Activated CD8-positive, alpha-beta memory T cell treated with anti-CD3 and anti-CD28 coated beads, Interleukin-2, amount 10 ng/mL, durations not matched to agents 7 days and 5 days (primary cell): ENCODE results near the gene TNFRSF21. TPM values are rescaled to one million over a fixed set of nuclear protein-coding genes. Genes with fewer than 3 reads are reported as not detected.
"Not testable (repeated sequence)": the region's sequence is repeated elsewhere in the genome, so short reads cannot be mapped to it uniquely, and the experiment has no call there.

Experiments used
- ATAC-seq: fragments of 150-1000 bp; cut with Tn5 transposase; one replicate; pipeline ENCODE4 v1.10.0; 2021; ENCODE audit warnings: moderate library complexity
- CTCF ChIA-PET: fragments of 350-600 bp; sonication (Branson Sonifier 250); formaldehyde crosslinking; loops from one replicate; lab custom pipeline; 2021; ENCODE audit warnings: antibody characterized with exemption; lab: Charles Lee
- DNase-seq: peaks from one replicate; pipeline ENCODE4 v3.0.0-alpha.2; 2020
- H3K27ac Mint-ChIP-seq: one replicate; pipeline ENCODE4 v1.8.0; 2021; ENCODE audit warnings: mild to moderate bottlenecking, mixed read lengths
- H3K27me3 Mint-ChIP-seq: one replicate; pipeline ENCODE4 v1.8.0; 2021; ENCODE audit warnings: mixed read lengths
- H3K36me3 Mint-ChIP-seq: one replicate; pipeline ENCODE4 v1.8.0; 2021; ENCODE audit warnings: mild to moderate bottlenecking, mixed read lengths
- H3K4me1 Mint-ChIP-seq: one replicate; pipeline ENCODE4 v1.8.0; 2021; ENCODE audit warnings: mixed read lengths
- H3K4me3 Mint-ChIP-seq: one replicate; pipeline ENCODE4 v1.8.0; 2021; ENCODE audit warnings: mild to moderate bottlenecking, moderate library complexity, mixed read lengths
- H3K9me3 Mint-ChIP-seq: one replicate; pipeline ENCODE4 v1.8.0; 2022; ENCODE audit warnings: low read depth, mixed read lengths
- total RNA-seq, 2 experiments: library from RNA; stranded (reverse); gene quantifications; one replicate each; pipeline ENCODE4 v1.2.3, GENCODE V29; 2021

Gene TNFRSF21
- total RNA-seq, 2 experiments from 2014 or later = 0.09 to 0.40 TPM

DNA sequence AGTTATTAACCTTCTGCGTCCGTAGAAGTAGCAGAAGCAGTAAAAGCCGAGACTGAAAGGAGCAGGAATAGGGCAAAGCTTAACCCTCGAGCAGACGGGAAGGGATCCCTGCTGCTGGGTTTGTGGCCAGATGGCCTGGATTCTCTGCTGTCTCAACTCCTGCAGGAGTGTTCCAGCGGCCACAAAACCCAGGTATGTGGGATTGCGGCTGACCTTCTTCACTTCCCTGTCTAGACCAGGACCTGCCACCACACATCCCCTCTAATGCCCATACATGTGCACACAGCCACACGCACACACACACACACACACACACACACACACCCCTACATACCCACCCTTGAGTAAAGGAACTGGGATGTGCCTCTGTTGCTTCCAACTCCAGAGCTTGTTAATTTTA, 33.1 kb upstream of the TNFRSF21 start:
- Mint-ChIP-seq H3K9me3 (no peaks in the 10 kb centered on the region), H3K27me3 (peaks cover 8% of the 10 kb centered on the region), H3K4me1 (no peaks in the 10 kb centered on the region), H3K4me3 (no peak overlapping the region), H3K27ac (no peak overlapping the region), H3K36me3 (no peaks in the 10 kb centered on the region)
- ATAC-seq (no peak), DNase-seq (no peak)
- CTCF ChIA-PET = no interaction called here

DNA sequence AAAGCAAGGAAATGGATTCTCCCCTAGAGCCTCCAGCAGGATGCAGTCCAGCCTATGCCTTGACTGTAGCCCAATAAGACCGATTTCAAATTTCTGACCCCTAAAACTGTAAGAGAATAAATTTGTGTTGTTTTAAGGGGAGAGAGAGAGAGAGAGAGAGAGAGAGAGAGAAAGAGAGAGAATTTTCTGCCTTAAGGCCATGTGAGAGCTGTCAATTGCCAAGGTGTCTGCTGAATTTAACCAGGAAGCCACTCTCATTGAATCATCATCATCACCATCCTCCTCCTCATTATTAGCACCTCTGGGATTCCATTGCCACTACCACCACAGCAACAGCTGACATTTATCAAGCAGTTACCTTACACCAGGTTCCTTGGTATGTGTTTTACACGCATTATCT, 27.8 kb upstream of the TNFRSF21 start:
- Mint-ChIP-seq H3K36me3 (no peaks in the 10 kb centered on the region), H3K4me3 (no peak overlapping the region), H3K4me1 (no peaks in the 10 kb centered on the region), H3K9me3 (no peaks in the 10 kb centered on the region), H3K27me3 (peaks cover 6% of the 10 kb centered on the region), H3K27ac (no peak overlapping the region)
- DNase-seq (no peak), ATAC-seq (no peak)
- CTCF ChIA-PET = no interaction called here

DNA sequence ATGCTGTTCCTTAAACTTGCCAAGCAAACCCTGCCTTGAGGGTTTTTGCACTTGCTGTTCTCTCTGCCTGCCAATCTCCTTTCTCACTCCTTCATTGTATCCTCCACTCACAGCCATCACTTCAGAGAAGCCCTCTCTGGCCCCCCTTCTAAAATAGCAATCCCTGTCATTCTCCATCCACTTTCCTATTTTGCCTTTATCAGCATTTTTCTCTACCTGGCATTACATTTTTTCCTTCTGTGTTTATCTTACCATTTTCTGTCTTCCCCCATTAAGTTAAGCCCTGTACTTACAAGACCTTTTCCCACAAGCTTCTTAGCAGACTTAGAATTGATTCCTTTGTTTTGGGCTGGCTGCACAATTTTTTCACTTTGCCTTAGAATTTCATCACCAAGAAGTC, 26.6 kb upstream of the TNFRSF21 start:
- no peak for DNase-seq
- CTCF ChIA-PET = no interaction called here
- no peaks in the 10 kb centered on the region for H3K36me3 Mint-ChIP-seq
- no peak for ATAC-seq
- no peak overlapping the region for H3K4me3 Mint-ChIP-seq
- H3K27me3 Mint-ChIP-seq = peaks cover 6% of the 10 kb centered on the region
- no peak overlapping the region for H3K27ac Mint-ChIP-seq
- H3K4me1 Mint-ChIP-seq = no peaks in the 10 kb centered on the region
- H3K9me3 Mint-ChIP-seq = no peaks in the 10 kb centered on the region

DNA sequence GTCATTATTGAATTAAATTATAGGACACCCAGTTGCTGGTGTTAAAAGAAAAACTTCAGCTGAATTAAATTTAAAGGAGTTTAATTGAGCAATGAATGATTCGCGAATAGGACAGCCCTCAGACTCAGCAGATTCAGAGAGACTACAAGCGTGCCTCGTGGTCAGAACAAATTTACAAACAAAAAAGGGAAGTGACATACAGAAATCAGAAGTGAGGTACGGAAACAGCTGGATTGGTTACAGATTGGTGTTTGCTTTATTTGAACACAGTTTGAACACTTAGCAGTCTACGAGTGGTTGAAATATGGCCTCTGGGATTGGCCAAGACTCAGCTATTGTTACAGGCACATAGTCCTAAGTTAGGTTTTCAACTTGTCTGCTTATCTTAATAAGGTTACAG, 25.8 kb upstream of the TNFRSF21 start:
- no peaks in the 10 kb centered on the region for H3K4me1 Mint-ChIP-seq
- H3K27me3 Mint-ChIP-seq = peaks cover 9% of the 10 kb centered on the region
- H3K27ac Mint-ChIP-seq = no peak overlapping the region
- ATAC-seq = no peak
- no peaks in the 10 kb centered on the region for H3K36me3 Mint-ChIP-seq
- H3K4me3 Mint-ChIP-seq = no peak overlapping the region
- CTCF ChIA-PET = no interaction called here
- DNase-seq = no peak
- H3K9me3 Mint-ChIP-seq = no peaks in the 10 kb centered on the region

DNA sequence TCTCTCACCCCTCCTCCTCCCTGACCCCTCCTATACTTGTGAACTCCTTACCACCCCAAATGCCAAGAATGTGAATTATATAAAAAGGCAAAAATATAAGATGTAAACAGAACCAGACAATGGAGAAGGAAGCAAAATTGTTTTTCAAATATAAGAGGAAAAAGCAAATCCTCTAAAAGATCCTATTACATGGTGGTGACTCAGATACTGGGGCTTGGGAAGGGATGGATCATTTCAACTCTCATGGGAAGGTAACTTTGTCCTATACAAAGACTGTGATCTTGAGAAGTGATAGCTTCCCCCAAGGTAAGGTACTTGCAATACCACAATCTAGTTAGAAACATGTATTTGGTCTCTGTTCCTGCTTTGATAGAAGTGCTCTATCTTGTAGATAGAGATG, 24.6 kb upstream of the TNFRSF21 start:
- H3K4me3 Mint-ChIP-seq = no peak overlapping the region
- H3K27ac Mint-ChIP-seq = no peak overlapping the region
- no peaks in the 10 kb centered on the region for H3K9me3 Mint-ChIP-seq
- DNase-seq (no peak), ATAC-seq (no peak)
- CTCF ChIA-PET = no interaction called here
- peaks cover 9% of the 10 kb centered on the region for H3K27me3 Mint-ChIP-seq
- H3K36me3 Mint-ChIP-seq = no peaks in the 10 kb centered on the region
- H3K4me1 Mint-ChIP-seq = no peaks in the 10 kb centered on the region

DNA sequence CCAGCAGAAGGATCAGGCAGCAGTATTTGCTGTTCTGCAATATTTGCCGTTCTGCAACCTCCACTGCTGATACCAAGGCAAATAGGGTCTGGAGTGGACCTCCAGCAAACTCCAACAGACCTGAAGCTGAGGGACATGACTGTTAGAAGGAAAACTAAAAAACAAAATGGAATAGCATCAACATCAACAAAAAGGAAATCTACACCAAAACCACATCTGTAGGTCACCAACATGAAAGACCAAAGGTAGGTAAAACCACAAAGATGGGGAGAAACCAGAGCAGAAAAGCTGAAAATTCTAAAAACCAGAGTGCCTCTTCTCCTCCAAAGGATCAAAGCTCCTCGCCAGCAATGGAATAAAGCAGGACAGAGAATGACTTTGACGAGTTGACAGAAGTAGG, 18.9 kb upstream of the TNFRSF21 start:
- H3K9me3 Mint-ChIP-seq, H3K4me3 Mint-ChIP-seq, H3K36me3 Mint-ChIP-seq, ATAC-seq, CTCF ChIA-PET, DNase-seq, H3K27ac Mint-ChIP-seq, H3K4me1 Mint-ChIP-seq: not testable (repeated sequence)
- peaks cover 12% of the 10 kb centered on the region for H3K27me3 Mint-ChIP-seq

DNA sequence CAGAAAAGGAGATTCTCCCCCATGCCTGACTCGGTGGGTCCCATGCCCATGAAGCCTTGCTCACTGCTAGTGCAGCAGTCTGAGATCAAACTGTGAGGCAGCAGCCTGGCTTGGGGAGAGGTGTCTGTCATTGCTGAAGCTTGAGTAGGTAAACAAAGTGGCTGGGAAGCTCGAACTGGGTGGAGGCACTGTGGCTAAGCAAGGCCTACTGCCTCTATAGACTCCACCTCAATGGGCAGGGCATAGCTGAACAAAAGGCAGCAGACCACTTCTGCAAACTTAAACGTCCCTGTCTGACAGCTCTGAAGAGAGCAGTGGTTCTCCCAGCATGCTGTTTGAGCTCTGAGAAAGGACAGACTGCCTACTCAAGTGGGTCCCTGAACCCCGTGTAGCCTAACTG, 18.4 kb upstream of the TNFRSF21 start:
- H3K27me3 Mint-ChIP-seq = peaks cover 12% of the 10 kb centered on the region
- H3K4me3 Mint-ChIP-seq, DNase-seq, H3K27ac Mint-ChIP-seq, H3K9me3 Mint-ChIP-seq, H3K4me1 Mint-ChIP-seq, ATAC-seq, CTCF ChIA-PET, H3K36me3 Mint-ChIP-seq: not testable (repeated sequence)

DNA sequence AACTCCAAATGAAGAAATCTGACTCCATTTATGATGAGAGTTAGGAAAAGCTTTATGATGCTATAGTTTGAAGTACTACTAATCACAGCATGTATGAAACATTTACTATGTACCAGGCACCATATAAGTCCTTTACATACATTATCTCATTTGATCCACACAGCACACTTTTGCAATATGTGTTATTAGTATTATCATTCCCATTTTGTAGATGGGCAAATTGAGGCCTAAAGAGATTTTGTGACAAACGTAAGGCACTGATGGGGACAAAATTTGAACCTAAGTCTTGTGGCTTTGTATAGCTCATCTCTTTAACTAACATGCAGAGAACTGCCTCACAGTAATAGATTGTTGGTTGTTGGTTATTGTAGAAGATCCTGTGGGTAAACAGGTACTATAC, 14.2 kb upstream of the TNFRSF21 start:
- CTCF ChIA-PET = no interaction called here
- H3K4me1 Mint-ChIP-seq = peaks cover 7% of the 10 kb centered on the region
- no peak overlapping the region for H3K4me3 Mint-ChIP-seq
- H3K27ac Mint-ChIP-seq = no peak overlapping the region
- DNase-seq = no peak
- peaks cover 24% of the 10 kb centered on the region for H3K27me3 Mint-ChIP-seq
- no peaks in the 10 kb centered on the region for H3K36me3 Mint-ChIP-seq
- no peak for ATAC-seq
- no peaks in the 10 kb centered on the region for H3K9me3 Mint-ChIP-seq

DNA sequence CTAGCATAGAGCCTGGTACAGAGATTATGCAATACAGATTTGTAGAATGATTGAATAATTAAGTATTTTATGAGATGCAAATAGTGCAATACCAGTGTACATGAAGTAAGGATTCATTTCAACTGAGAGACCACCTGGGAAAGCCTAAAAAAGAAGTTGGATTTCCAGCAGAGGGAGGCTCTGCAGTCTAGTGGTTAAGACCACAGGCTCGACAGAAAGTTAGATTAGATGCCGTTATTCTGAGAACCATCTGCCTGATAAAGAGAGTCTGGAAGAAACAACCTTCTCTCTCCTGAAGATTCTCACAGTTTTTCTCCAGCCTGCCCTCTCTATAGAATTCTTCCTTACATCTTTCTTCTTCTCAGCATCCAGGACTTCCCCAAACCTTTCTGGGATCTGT, 13.6 kb upstream of the TNFRSF21 start:
- Mint-ChIP-seq H3K27ac (no peak overlapping the region), H3K9me3 (no peaks in the 10 kb centered on the region), H3K27me3 (peaks cover 24% of the 10 kb centered on the region), H3K4me3 (no peak overlapping the region), H3K4me1 (peaks cover 5% of the 10 kb centered on the region), H3K36me3 (no peaks in the 10 kb centered on the region)
- CTCF ChIA-PET = no interaction called here
- DNase-seq (no peak), ATAC-seq (no peak)

DNA sequence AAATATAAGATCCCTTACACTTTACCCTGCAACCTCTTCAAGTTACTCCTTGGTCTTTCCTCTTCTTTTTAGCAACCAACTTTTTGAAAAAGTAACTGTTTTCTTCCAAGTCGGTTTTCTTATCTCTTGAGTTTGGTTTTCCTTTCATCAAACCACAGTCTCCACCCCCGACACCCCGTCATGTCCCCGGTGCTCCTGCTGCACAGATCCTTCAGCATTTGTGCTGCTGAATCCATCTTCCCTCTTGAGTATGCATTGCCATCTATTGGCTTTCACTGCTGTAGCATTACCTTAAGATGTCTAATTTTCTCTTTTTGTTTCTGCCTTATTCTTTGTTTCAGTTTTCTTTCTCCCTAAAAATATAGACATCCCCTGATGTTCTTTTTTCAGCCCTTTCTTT, 11.9 kb upstream of the TNFRSF21 start:
- Mint-ChIP-seq H3K36me3 (no peaks in the 10 kb centered on the region), H3K4me1 (peaks cover 5% of the 10 kb centered on the region), H3K27ac (no peak overlapping the region), H3K27me3 (peaks cover 30% of the 10 kb centered on the region), H3K4me3 (no peak overlapping the region), H3K9me3 (no peaks in the 10 kb centered on the region)
- DNase-seq (no peak), ATAC-seq (no peak)
- CTCF ChIA-PET = no interaction called here

DNA sequence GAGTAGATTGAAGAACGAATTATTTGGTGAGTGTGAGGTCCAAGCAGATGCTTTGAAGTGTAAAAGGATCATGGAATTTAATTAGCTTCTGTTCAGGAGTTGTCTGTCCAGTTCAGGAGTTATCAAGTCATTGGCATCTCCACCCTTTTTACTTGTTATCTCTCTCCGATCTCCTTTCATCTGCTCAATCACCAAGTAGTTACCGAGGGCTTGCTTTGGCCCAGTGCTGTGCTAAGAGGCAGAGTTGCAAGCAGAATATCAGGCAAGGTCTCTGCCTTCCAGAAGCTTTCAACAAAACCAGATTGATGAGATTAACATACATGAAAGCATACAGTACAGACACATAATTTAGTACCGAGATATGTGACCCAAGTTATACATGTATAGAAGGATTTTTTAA, 10.2 kb upstream of the TNFRSF21 start:
- peaks cover 5% of the 10 kb centered on the region for H3K4me1 Mint-ChIP-seq
- CTCF ChIA-PET = no interaction called here
- no peak overlapping the region for H3K4me3 Mint-ChIP-seq
- DNase-seq = no peak
- peaks cover 23% of the 10 kb centered on the region for H3K27me3 Mint-ChIP-seq
- no peak for ATAC-seq
- no peak overlapping the region for H3K27ac Mint-ChIP-seq
- H3K9me3 Mint-ChIP-seq = no peaks in the 10 kb centered on the region
- no peaks in the 10 kb centered on the region for H3K36me3 Mint-ChIP-seq

DNA sequence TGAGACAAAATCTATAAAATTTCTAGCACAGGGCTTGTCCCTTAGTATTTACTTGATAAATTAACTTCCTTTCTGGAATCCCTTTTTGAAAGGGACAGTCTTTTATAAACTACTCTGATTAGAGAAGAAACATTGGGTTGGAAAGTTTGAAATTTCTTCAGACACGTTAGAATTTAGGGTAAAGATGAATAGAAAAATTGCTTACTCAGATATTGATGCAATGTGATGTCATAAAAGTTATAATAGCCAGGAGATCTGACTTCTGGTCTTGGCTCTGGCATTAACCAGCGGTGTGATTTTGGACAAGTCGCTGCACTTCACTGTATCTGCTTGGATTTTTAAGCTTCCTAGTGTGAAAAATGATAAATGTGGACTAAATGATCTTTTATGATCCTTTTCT, 9.7 kb upstream of the TNFRSF21 start:
- peaks cover 24% of the 10 kb centered on the region for H3K27me3 Mint-ChIP-seq
- CTCF ChIA-PET = no interaction called here
- peaks cover 5% of the 10 kb centered on the region for H3K4me1 Mint-ChIP-seq

DNA sequence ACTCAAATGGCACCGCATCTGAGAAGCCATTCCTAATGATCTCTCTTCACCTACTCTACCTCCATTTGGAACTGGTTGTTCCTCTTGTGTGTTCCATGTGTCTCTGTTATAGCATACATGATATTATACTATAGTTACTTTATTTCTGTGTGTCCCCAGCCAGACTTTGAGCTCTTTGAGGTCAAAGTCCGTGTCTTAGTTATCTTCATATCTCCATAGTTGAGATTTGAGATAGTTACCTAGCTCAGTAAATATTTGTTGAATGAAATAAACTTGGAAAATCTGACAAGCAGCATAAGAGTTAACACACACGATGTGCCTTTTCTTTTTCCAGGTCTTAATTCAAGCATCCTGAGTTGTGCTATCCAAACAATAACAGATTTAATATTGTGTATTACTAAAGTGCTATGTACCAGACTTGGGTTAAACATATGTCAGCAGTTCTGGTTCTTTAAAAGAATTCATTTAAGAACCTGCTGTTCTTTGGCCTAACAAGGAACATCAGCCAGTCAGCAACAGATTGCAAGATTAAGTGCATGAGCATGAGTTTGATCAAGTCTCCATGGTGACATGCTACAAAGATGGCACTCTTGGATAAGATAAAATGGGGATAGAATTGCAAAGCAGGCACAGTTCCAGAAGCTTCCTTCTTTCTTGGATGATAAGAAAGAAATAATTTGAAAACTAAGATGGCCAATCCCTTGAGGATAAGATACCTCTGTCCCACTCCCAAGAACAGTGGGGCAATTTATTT, 8.7 kb upstream of the TNFRSF21 start:
- Mint-ChIP-seq H3K27ac (no peak overlapping the region), H3K36me3 (no peaks in the 10 kb centered on the region)
- DNase-seq = no peak

More for the DNA sequence above, 9.7 kb upstream of the TNFRSF21 start:
- no peaks in the 10 kb centered on the region for H3K9me3 Mint-ChIP-seq
- no peaks in the 10 kb centered on the region for H3K36me3 Mint-ChIP-seq
- DNase-seq (no peak), ATAC-seq (no peak)
- H3K27ac Mint-ChIP-seq = no peak overlapping the region
- H3K4me3 Mint-ChIP-seq = no peak overlapping the region

DNA sequence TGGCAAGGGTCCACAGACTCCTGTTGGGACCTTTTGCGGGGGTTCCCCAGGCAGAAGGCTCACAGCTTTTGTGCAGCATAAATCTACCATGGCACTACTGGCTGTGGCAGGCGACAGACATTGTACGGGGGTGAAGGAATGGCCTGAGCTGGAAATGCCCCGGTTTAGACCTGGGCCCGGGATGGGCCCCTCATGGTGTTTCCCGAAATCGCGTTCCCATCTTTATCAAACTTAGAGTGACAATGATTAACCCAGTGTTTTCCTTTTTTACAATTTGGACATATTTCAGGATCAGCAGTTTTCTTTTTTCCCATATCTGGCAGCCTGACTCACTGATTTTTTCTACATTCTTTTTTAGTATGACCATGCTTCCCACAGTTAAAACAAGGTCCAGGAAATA, 5.5 kb upstream of the TNFRSF21 start:
- H3K27ac Mint-ChIP-seq, ATAC-seq, H3K9me3 Mint-ChIP-seq, H3K36me3 Mint-ChIP-seq, H3K4me3 Mint-ChIP-seq, CTCF ChIA-PET, H3K4me1 Mint-ChIP-seq, DNase-seq: not testable (repeated sequence)
- H3K27me3 Mint-ChIP-seq = peaks cover 39% of the 10 kb centered on the region

More for the DNA sequence above, 8.7 kb upstream of the TNFRSF21 start:
- Mint-ChIP-seq H3K27me3 (peaks cover 28% of the 10 kb centered on the region), H3K4me1 (peaks cover 5% of the 10 kb centered on the region), H3K4me3 (no peak overlapping the region), H3K9me3 (no peaks in the 10 kb centered on the region)
- CTCF ChIA-PET = no interaction called here
- ATAC-seq = no peak
